Measurements from ENCODE around the gene TSPO2.

The TSPO2 gene

GRCh38 chr6:41049955-41050354, 7.7 kb downstream of the TSPO2 start:
- DNase-seq (ENCODE audit: low spot score) (no peak), FAIRE-seq (no peak)

GRCh38 chr6:41050536-41050935, 8.3 kb downstream of the TSPO2 start:
- no peak for DNase-seq (ENCODE audit: low spot score)
- FAIRE-seq: no peak

GRCh38 chr6:41051873-41052272, 9.6 kb downstream of the TSPO2 start:
- no peak for DNase-seq (ENCODE audit: low spot score)

GRCh38 chr6:41053041-41053440, 10.8 kb downstream of the TSPO2 start, which contains the start of gene APOBEC2:
Gene APOBEC2 (plus strand): TSS chr6:41053202. CDS start chr6:41053348, 146 bp downstream.
- FAIRE-seq (no peak), DNase-seq (ENCODE audit: low spot score) (no peak)

More at GRCh38 chr6:41051873-41052272, 9.6 kb downstream of the TSPO2 start:
- no peak for FAIRE-seq

GRCh38 chr6:41054511-41054910, 12.2 kb downstream of the TSPO2 start:
- FAIRE-seq (no peak), DNase-seq (ENCODE audit: low spot score) (no peak)

GRCh38 chr6:41055149-41055548, 12.9 kb downstream of the TSPO2 start:
- DNase-seq (ENCODE audit: low spot score) (no peak), FAIRE-seq (no peak)

GRCh38 chr6:41056768-41057490, 14.7 kb downstream of the TSPO2 start:
- FAIRE-seq: no peak
- no peak for DNase-seq (ENCODE audit: low spot score)

- FAIRE-seq (no peak), DNase-seq (ENCODE audit: low spot score) (no peak)
Observed at GRCh38 chr6:41058783-41059181, 16.5 kb downstream of the TSPO2 start.

GRCh38 chr6:41059556-41059955, 17.3 kb downstream of the TSPO2 start:
- FAIRE-seq (no peak), DNase-seq (ENCODE audit: low spot score) (no peak)

- FAIRE-seq (no peak), DNase-seq (ENCODE audit: low spot score) (no peak)
Observed at GRCh38 chr6:41061196-41061726, 19.0 kb downstream of the TSPO2 start.

GRCh38 chr6:41062056-41062455, 19.8 kb downstream of the TSPO2 start:
- no peak for DNase-seq (ENCODE audit: low spot score)
- no peak for FAIRE-seq

- no peak for FAIRE-seq
- DNase-seq (ENCODE audit: low spot score): no peak
Observed at GRCh38 chr6:41063884-41064285, 21.6 kb downstream of the TSPO2 start.

GRCh38 chr6:41064841-41065240, 22.6 kb downstream of the TSPO2 start:
- FAIRE-seq (no peak), DNase-seq (ENCODE audit: low spot score) (no peak)

- DNase-seq (ENCODE audit: low spot score): no peak
- no peak for FAIRE-seq
Observed at GRCh38 chr6:41065550-41066026, 23.3 kb downstream of the TSPO2 start.

GRCh38 chr6:41066867-41067304, 24.6 kb downstream of the TSPO2 start:
- DNase-seq (ENCODE audit: low spot score) (peak; percentile 51), FAIRE-seq (peak; percentile 60)

GRCh38 chr6:41071501-41071922, 29.2 kb downstream of the TSPO2 start:
- DNase-seq (ENCODE audit: low spot score) (no peak), FAIRE-seq (peak; percentile 51)

- DNase-seq (ENCODE audit: low spot score) (peak; percentile 99), FAIRE-seq (no peak)
Observed at GRCh38 chr6:41071923-41072835, 29.9 kb downstream of the TSPO2 start, which contains the start of gene OARD1. Gene OARD1 (minus strand): TSS chr6:41072356. CDS start chr6:41071634, 722 bp downstream.

- FAIRE-seq (peak; percentile 94), DNase-seq (ENCODE audit: low spot score) (no peak)
Observed at GRCh38 chr6:41072836-41073202, 30.6 kb downstream of the TSPO2 start, which contains the start of gene NFYA. Gene NFYA (plus strand): TSS chr6:41072974. CDS start chr6:41079090, 6,116 bp downstream.

- DNase-seq (ENCODE audit: low spot score) (peak; percentile 59), FAIRE-seq (no peak)
Observed at GRCh38 chr6:41073203-41073967, 31.1 kb downstream of the TSPO2 start.

- DNase-seq (ENCODE audit: low spot score) (no peak), FAIRE-seq (no peak)
Observed at GRCh38 chr6:41073968-41074691, 31.9 kb downstream of the TSPO2 start.

All from RCC 7860 (cell line).